Gastroesophageal sphincter (tissue), 4 donors: Measurements from ENCODE around the gene TMEM229B. TPM values are rescaled to one million over a fixed set of nuclear protein-coding genes. Genes with fewer than 3 reads are reported as not detected.

Experiments
- ATAC-seq: fragments of 150-250 bp; one replicate; pipeline ENCODE4 v1.9.1; 2016; ENCODE audit warnings: mild to moderate bottlenecking, moderate library complexity
- H3K27ac ChIP-seq, 4 donors: fragments of 200-600 bp; sonication (generic) in 3 of 4; 1 replicate in 3 of 4; 2 replicates in 1 of 4; pipeline ENCODE4 v1.5.1; 2016 to 2019
- H3K27me3 ChIP-seq: fragments of 200-600 bp; sonication (generic); one replicate; pipeline ENCODE4 v1.5.1; 2019
- H3K36me3 ChIP-seq, 2 donors: fragments of 200-600 bp; sonication (generic); one replicate each; pipeline ENCODE4 v1.5.1; 2019; ENCODE audit warnings: control low read depth in 1 of 2
- H3K4me1 ChIP-seq, 3 donors: fragments of 200-600 bp; sonication (generic); 1 replicate in 2 of 3; 2 replicates in 1 of 3; pipeline ENCODE4 v1.5.1; 2016 to 2019; ENCODE audit warnings: control low read depth in 2 of 3
- H3K4me3 ChIP-seq, 2 donors: fragments of 200-600 bp; sonication (generic); one replicate each; pipeline ENCODE4 v1.5.1; 2019; ENCODE audit warnings: mild to moderate bottlenecking in 1 of 2, moderate library complexity in 1 of 2
- H3K9me3 ChIP-seq, 3 donors: fragments of 200-600 bp; sonication (generic); one replicate each; pipeline ENCODE4 v1.5.1; 2017 to 2019; ENCODE audit warnings: control low read depth in 2 of 3
- EP300 ChIP-seq: sonication (generic); formaldehyde crosslinking; IDR thresholded peaks from one replicate; pipeline ENCODE4 v1.6.1; 2017; ENCODE audit warnings: antibody characterized with exemption, mild to moderate bottlenecking
- POLR2A ChIP-seq, 2 donors: fragments of 450-650 bp; IDR thresholded peaks; one replicate each; pipeline ENCODE4 v1.6.1; 2017; ENCODE audit warnings: antibody characterized with exemption in 2 of 2, mild to moderate bottlenecking in 2 of 2, moderate library complexity in 1 of 2
- POLR2AphosphoS5 ChIP-seq: sonication (generic); formaldehyde crosslinking; IDR thresholded peaks from one replicate; pipeline ENCODE4 v1.6.1; 2017; ENCODE audit warnings: antibody characterized with exemption
- WGBS, 2 donors: methylation state at CpG; one replicate each; pipeline ENCODE4 v1.1.5; 2018; ENCODE audit warnings: low coverage in 1 of 2; 5-methylcytosine and 5-hydroxymethylcytosine counted together
- total RNA-seq, 4 donors: library from RNA; depleted of rRNA; stranded (reverse); fragments of >200 nt; gene quantifications; one replicate each; pipeline ENCODE4 v1.1.0, GENCODE V29; 2016
- TF ChIP-seq, protein P1 (sequence below), 4 experiments: fragments of 200-600 bp in 2 of 4; fragments of 450-650 bp in 2 of 4; sonication (generic) in 1 of 4; IDR thresholded peaks; one replicate each; pipeline ENCODE4 v1.5.1; 2017 to 2019; ENCODE audit warnings: antibody characterized with exemption in 4 of 4, mild to moderate bottlenecking in 2 of 4, moderate library complexity in 2 of 4

Gene TMEM229B
- total RNA-seq, 4 donors from 2014 or later: 0.94 to 3.9 (median 2.5) TPM

GRCh38 chr14:67523764-67524633, 35.5 kb upstream of the TMEM229B start:
- Histone ChIP-seq H3K4me1 (no peaks in the 10 kb centered on the region), H3K27me3 (peaks cover 59% of the 10 kb centered on the region), H3K27ac (no peak overlapping the region), H3K4me3 (no peak overlapping the region), H3K9me3 (no peaks in the 10 kb centered on the region), H3K36me3 (no peaks in the 10 kb centered on the region)
- TF ChIP-seq, protein P1, sequence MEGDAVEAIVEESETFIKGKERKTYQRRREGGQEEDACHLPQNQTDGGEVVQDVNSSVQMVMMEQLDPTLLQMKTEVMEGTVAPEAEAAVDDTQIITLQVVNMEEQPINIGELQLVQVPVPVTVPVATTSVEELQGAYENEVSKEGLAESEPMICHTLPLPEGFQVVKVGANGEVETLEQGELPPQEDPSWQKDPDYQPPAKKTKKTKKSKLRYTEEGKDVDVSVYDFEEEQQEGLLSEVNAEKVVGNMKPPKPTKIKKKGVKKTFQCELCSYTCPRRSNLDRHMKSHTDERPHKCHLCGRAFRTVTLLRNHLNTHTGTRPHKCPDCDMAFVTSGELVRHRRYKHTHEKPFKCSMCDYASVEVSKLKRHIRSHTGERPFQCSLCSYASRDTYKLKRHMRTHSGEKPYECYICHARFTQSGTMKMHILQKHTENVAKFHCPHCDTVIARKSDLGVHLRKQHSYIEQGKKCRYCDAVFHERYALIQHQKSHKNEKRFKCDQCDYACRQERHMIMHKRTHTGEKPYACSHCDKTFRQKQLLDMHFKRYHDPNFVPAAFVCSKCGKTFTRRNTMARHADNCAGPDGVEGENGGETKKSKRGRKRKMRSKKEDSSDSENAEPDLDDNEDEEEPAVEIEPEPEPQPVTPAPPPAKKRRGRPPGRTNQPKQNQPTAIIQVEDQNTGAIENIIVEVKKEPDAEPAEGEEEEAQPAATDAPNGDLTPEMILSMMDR (IDR thresholded peaks at IDR 0.05): no peak
- TF ChIP-seq EP300 (no peak), POLR2AphosphoS5 (no peak), POLR2A (IDR thresholded peaks at IDR 0.05) (no peak)
- 60 to 62% methylated on average over 6 to 7 of the region's 7 CpGs for WGBS, 2 donors
- ATAC-seq: no peak

GRCh38 chr14:67522270-67522669, 33.7 kb upstream of the TMEM229B start:
- no peak for TF ChIP-seq POLR2AphosphoS5
- TF ChIP-seq POLR2A (IDR thresholded peaks at IDR 0.05): no peak
- TF ChIP-seq EP300: no peak
- TF ChIP-seq, protein P1 (IDR thresholded peaks at IDR 0.05): no peak
- Histone ChIP-seq H3K4me1 (peaks cover 0 to 4% (median 0%) of the 10 kb centered on the region in 3 donors), H3K4me3 (no peak overlapping the region), H3K9me3 (no peaks in the 10 kb centered on the region), H3K27me3 (peaks cover 59% of the 10 kb centered on the region), H3K36me3 (no peaks in the 10 kb centered on the region), H3K27ac (no peak overlapping the region)
- WGBS, 2 donors: 57% methylated on average over 1 of the region's 2 CpGs; no CpG with 5 or more reads in 1 of the 2 donors
- ATAC-seq: no peak

DNA sequence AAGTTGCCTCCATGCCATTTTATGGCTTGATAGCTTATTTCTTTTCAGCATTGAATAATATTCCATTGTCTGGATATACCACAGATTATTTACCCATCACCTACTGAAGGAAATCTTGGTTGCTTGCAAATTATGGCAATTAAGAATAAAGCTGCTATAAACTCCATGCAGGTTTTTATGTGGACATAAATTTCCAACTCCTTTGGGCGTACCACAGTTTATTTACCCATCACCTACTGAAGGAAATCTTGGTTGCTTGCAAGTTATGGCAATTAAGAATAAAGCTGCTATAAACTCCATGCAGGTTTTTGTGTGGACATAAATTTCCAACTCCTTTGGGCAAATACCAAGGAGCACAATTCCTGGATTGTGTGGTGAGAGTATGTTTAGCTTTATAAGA, 32.0 kb upstream of the TMEM229B start:
- no peak overlapping the region for H3K4me3 ChIP-seq
- no peak for ATAC-seq
- no peaks in the 10 kb centered on the region for H3K36me3 ChIP-seq
- no peak for TF ChIP-seq POLR2A (IDR thresholded peaks at IDR 0.05)
- TF ChIP-seq, protein P1 (IDR thresholded peaks at IDR 0.05): no peak
- TF ChIP-seq POLR2AphosphoS5: no peak
- no peak for TF ChIP-seq EP300
- H3K9me3 ChIP-seq: no peaks in the 10 kb centered on the region
- peaks cover 0 to 21% (median 0%) of the 10 kb centered on the region in 3 donors for H3K4me1 ChIP-seq
- no peak overlapping the region for H3K27ac ChIP-seq
- H3K27me3 ChIP-seq: peaks cover 51% of the 10 kb centered on the region
- WGBS, 2 donors: 83 to 90% methylated on average over 1 of the region's 1 CpG

GRCh38 chr14:67519406-67519805, 30.9 kb upstream of the TMEM229B start:
- TF ChIP-seq POLR2A (IDR thresholded peaks at IDR 0.05) (no peak), EP300 (no peak), POLR2AphosphoS5 (no peak)
- TF ChIP-seq, protein P1 (IDR thresholded peaks at IDR 0.05): no peak
- peaks cover 0 to 27% (median under 1%) of the 10 kb centered on the region in 3 donors for H3K4me1 ChIP-seq
- WGBS, 2 donors: 72 to 78% methylated on average over 2 to 5 of the region's 5 CpGs
- no peak for ATAC-seq
- no peak overlapping the region for H3K4me3 ChIP-seq
- H3K9me3 ChIP-seq: no peaks in the 10 kb centered on the region
- no peaks in the 10 kb centered on the region for H3K36me3 ChIP-seq
- H3K27ac ChIP-seq: no peak overlapping the region
- peaks cover 46% of the 10 kb centered on the region for H3K27me3 ChIP-seq

DNA sequence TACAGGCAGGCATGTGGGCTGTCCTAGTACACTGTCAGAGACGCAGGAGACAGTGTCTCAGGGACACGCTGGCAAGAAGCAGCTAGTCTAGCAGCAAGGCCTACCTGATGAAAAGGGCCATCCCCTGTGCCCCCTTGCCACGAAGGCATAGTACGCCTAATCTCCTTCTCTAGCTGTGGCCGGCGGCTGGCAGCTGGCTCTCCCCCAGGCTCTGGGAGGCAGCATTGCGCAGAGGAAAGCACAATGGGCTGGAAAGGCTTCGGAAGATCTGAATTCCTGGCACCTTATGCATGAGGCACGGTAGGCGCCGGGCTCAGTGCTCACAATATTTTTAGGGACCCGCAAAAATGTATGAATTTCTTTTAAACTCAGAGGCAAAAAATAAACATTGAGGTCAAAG, 28.6 kb upstream of the TMEM229B start:
- no peak for ATAC-seq
- Histone ChIP-seq H3K4me3 (no peak overlapping the region), H3K27ac (no peak overlapping the region), H3K9me3 (no peaks in the 10 kb centered on the region), H3K36me3 (no peaks in the 10 kb centered on the region), H3K27me3 (peaks cover 22% of the 10 kb centered on the region), H3K4me1 (peaks cover 0 to 35% (median 5%) of the 10 kb centered on the region in 3 donors)
- TF ChIP-seq, protein P1 (IDR thresholded peaks at IDR 0.05): peak in 2 of 4 experiments; percentile 4 to 33
- TF ChIP-seq POLR2AphosphoS5: no peak
- 19 to 22% methylated on average over 6 to 7 of the region's 12 CpGs for WGBS, 2 donors
